ENCODE data around the gene PPP2R3B.

PPP2R3B gene

GRCh38 chrX:400258-400657 is 13.6 kb upstream of the PPP2R3B start:
- DNase-seq (ENCODE audit: extremely low read depth, low read depth), result no peak
- TF ChIP-seq, protein P1, sequence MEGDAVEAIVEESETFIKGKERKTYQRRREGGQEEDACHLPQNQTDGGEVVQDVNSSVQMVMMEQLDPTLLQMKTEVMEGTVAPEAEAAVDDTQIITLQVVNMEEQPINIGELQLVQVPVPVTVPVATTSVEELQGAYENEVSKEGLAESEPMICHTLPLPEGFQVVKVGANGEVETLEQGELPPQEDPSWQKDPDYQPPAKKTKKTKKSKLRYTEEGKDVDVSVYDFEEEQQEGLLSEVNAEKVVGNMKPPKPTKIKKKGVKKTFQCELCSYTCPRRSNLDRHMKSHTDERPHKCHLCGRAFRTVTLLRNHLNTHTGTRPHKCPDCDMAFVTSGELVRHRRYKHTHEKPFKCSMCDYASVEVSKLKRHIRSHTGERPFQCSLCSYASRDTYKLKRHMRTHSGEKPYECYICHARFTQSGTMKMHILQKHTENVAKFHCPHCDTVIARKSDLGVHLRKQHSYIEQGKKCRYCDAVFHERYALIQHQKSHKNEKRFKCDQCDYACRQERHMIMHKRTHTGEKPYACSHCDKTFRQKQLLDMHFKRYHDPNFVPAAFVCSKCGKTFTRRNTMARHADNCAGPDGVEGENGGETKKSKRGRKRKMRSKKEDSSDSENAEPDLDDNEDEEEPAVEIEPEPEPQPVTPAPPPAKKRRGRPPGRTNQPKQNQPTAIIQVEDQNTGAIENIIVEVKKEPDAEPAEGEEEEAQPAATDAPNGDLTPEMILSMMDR (IDR thresholded peaks at IDR 0.05; ENCODE audit: low read depth, low read length), result no peak

- DNase-seq (ENCODE audit: extremely low read depth, low read depth), result peak; percentile 36
- TF ChIP-seq, protein P1 (IDR thresholded peaks at IDR 0.05; ENCODE audit: low read depth, low read length), result no peak
These were observed 10.9 kb upstream of the PPP2R3B start for GRCh38 chrX:397575-397974.

DNA sequence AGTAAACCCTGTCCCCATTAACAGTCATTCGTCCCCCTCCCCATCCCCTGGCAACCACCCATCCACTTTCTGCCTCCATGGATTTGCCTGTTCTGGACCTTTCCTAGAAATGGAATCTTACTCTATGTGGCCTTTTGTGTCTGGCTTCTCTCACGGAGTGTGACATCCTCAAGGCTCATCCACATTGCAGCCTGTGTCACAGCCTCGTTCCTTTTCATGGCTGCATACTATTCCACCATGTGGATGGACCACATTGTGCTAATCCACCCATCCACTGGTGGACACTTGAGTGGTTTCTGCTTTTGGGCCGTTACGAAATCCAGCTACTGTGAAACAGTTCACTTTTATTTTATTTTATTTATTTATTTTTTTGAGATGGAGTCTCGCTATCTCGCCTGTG is 8.1 kb upstream of the PPP2R3B start:
- TF ChIP-seq, protein P1 (IDR thresholded peaks at IDR 0.05; ENCODE audit: low read depth, low read length), result no peak
- no peak for DNase-seq (ENCODE audit: extremely low read depth, low read depth)

DNA sequence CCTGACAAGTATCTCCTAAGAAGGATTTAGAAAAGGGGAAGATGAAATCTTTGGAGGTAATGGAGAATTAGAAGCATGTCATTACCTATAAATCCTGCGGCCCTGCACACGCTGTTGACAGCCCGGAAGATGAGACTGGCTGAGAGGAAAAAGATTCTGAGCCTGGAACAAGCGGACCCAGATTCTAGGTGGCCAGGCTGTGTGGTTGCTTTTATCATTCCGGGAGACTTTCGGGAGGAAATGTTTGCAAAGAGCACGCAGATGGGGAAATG is 5.8 kb upstream of the PPP2R3B start:
- TF ChIP-seq, protein P1 (IDR thresholded peaks at IDR 0.05; ENCODE audit: low read depth, low read length), result no peak
- no peak for DNase-seq (ENCODE audit: extremely low read depth, low read depth)

GRCh38 chrX:391717-392574 is 5.2 kb upstream of the PPP2R3B start:
- no peak for DNase-seq (ENCODE audit: extremely low read depth, low read depth)

DNA sequence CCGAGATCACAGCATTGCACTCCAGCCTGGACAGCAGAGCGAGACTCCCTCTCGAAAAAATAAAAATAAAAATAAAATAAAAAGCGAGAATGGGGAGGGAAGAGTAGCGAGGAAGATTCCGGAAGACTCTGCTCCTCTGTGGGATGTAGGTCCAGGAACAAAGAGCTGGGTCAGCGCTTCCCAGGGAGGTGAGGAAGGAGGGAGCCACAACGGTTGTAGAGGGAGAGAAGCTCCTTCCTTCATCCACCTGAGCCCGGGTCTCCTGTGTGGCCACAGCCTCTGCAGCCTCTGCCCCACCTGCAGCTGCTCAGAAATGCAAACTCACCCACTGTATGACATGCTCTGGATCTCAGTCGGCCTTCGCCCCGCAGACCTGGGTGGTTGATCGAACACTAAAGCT is 3.8 kb upstream of the PPP2R3B start:
- TF ChIP-seq, protein P1 (IDR thresholded peaks at IDR 0.05; ENCODE audit: low read depth, low read length), result no peak
- DNase-seq (ENCODE audit: extremely low read depth, low read depth), result no peak

More at GRCh38 chrX:391717-392574, 5.2 kb upstream of the PPP2R3B start:
- TF ChIP-seq, protein P1 (IDR thresholded peaks at IDR 0.05; ENCODE audit: low read depth, low read length), result no peak

GRCh38 chrX:389021-389441 is 2.3 kb upstream of the PPP2R3B start:
- TF ChIP-seq, protein P1 (IDR thresholded peaks at IDR 0.05; ENCODE audit: low read depth, low read length), result no peak
- DNase-seq (ENCODE audit: extremely low read depth, low read depth), result no peak

All from AG09319 (cell line).